ACHN (cell line): ENCODE results near the gene SYNE1.
"Not testable (repeated sequence)": the region's sequence is repeated elsewhere in the genome, so short reads cannot be mapped to it uniquely, and the experiment has no call there.

ENCODE experiments used
- DNase-seq: peaks from one replicate; pipeline ENCODE4 v3.0.0-alpha.2; 2015
- in situ Hi-C: cut with HindIII; loops from 2 replicates; pipeline ENCODE4 v1.10.0; 2017; ENCODE audit warnings: low sequenced_read_pairs, low pct_ligation_motif_present, low pct_unique_long_range_greater_than_20kb

SYNE1 gene

DNA sequence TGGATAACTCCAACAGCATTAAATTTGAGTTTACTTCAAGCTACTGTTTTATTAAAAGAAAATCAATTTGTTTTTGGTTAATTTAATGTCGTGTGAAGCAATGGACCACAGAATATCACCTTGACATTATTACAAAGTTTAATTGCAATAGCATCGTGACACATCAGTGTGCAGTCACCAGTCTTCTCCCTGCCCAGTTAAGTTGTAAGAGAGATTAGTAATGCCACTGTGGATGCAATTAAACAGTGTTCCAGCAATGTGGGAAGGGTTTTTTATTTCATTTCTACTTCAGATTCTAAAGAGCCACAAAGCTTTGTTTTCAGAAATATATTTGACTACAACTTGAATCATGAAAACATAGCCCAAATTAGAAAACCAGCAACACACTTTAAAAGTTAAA is 128.7 kb downstream of the SYNE1 start:
- in situ Hi-C loops = no loop called here
- no peak for DNase-seq

DNA sequence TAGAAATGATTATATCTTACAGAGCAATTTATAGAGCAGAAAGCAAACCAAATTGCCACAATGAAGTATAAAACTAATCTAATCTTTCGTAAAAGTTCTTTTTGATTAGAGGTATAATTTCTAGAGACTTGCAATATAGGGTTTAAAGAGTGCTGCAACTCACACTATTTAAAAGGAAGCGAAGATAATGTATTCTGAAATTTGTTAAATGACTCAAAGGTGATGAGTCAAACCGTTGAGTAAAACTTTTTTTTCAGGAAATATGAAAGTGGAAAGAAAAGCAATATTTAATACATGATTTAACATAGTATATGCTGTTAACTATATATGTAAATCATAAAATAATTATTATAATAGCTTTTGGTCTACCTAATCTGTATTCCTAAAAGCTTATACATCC is 133.6 kb downstream of the SYNE1 start:
- in situ Hi-C loops = no loop called here
- no peak for DNase-seq

DNA sequence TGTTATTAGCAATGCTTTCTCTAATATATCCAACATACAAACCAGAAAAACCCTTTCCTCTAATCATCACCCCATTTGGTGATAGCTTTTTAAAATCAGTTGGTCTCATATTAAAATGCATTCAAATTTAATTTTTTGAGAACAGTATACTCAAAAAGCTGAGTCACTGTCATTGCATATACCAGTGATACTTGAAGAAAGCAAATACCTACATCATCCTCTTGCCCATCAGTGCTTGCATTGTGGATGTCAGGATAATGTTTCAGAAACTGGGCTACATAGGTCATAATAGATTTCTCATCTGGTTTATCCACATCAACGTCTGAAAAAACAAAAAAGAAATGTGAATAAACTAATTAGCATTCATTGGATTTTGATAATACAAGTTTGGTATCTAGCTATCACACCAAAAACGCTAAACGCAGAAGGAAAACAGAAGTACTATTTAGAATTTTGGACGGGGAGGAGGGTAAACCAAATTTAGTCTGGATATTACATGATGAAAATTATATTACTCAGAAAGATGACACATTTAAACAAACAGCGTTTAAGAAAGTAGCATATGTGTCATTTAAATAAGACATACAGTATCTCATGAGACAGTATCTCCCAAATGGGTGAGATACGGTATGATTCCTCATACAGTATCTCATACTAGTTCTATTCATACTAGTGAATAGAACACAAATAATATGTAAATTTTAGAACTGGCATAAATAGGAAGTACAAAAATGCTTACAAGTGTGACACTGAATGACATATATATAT is 134.6 kb downstream of the SYNE1 start:
- no peak for DNase-seq
- in situ Hi-C loops = no loop called here

DNA sequence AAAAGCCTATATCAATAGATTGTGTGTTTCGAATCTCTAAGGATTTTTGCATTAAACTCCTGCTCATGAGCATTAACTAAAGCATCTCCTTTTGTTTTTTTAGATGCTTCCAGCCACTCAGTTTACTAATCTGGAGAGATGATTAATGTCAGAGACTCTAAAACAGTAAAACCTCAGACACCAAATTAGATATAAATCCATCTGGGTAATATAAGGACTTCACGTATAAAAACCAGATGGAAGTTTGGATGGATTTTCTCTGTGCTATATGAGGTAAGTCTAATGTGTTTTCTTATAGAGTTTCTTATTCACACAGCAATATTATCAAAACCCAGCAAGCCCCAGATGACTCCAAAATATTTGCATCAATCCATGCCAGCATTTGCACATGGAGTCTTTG is 137.2 kb downstream of the SYNE1 start:
- no peak for DNase-seq

DNA sequence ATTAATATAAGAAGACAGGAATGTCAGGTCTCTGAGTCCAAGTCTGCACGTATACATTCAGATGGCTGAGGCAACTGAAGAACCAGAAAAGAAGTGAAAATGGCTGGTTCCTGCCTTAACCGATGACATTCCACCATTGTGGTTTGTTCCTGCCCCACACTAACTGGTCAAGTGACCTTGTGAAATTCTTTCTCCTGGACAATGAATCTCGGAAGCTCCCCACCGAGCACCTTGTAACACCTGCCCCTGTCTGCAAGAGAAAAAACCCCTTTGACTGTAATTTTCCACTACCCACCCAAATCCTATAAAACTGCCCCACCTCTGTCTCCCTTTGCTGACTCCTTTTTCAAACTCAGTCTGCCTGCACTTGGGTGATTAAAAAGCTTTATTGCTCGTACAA is 140.4 kb downstream of the SYNE1 start:
- no peak for DNase-seq
- in situ Hi-C loops = no loop called here

More for the DNA sequence above, 137.2 kb downstream of the SYNE1 start:
- in situ Hi-C loops = no loop called here

DNA sequence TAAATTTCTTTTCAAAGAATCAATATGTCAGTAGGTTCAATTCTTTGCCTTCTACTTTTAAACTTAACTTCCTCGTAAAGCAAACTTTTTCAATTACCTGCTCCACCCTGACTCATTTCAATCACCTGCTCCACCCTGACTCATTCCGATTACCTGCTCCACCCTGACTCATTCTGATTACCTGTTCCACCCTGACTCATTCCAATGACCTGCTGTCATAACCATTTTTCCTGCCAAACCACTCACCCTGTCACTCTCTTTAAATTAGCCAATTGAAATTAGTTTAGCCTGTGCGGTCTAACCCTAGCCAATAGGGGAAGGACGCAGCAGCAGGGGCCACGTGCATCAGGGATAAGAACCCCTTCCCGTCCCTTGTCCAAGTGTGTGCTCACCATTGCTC is 141.7 kb downstream of the SYNE1 start:
- in situ Hi-C loops, DNase-seq: not testable (repeated sequence)

DNA sequence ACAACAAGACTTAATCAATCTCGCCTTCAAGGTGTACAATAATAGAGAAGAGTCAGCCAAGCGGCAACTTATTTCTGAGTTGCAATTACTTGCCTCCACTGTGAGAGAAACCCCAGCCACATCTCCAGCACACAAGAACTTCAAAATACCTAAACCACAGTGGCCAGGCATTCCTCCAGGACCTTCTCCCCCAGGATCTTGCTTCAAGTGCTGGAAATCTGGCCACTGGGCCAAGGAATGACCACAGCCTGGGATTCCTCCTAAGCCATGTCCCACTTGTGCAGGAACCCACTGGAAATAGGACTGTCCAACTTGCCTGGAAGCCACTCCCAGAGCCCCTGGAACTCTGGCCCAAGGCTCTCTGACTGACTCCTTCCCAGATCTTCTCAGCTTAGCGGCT is 144.9 kb downstream of the SYNE1 start:
- DNase-seq, in situ Hi-C loops: not testable (repeated sequence)

DNA sequence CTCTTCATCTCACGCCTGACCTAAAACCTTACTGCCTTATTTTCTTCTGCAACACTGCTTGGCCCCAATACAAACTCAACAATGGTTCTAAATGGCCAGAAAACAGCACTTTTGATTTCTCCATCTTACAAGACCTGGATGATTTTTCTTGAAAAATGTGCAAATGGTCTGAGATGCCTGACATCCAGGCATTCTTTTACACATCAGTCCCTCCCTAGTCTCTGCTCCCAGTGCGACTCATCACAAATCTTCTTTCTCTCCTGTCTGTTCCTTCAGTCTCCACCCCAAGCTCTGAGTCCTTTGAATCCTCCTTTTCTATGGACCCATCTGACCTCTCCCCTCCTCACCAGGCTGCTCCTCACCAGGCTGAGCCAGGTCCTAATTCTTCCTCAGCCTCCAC is 145.7 kb downstream of the SYNE1 start:
- in situ Hi-C loops, DNase-seq: not testable (repeated sequence)

DNA sequence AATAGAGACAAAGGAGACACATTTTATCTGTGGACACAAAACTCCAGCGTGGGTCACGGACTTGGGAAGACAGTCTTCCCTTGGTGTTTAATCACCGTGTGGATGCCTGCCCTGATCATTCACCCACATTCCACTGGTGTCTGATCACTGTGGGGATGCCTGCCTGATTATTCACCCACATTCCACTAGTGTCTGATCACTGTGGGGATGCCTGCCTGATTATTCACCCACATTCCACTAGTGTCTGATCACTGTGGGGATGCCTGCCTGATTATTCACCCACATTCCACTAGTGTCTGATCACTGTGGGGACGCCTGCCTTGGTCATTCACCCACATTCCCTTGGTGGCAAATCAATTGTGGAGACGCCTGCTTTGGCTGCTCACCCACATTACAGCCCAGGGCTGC is 146.2 kb downstream of the SYNE1 start:
- peak; percentile 46 for DNase-seq

DNA sequence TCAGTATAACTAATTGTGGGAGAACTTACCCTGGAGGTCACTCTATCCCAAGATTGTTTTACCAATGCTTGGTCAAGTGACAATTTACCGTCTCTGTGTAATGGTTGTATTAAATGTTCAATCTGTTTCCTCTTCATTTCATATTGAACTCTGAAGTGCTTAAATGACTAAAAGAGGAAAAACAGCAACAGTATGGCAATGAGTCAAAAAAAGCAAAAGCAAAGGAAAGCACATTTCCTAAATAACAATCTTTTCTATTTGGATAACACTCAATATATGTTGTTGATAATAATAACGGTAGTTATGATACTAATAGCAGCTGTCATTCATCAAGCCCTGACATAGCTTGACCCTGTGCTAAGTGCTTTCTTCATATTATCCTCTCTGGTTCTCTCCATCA is 152.4 kb downstream of the SYNE1 start:
- in situ Hi-C loops = no loop called here
- DNase-seq = no peak

More for the DNA sequence above, 146.2 kb downstream of the SYNE1 start:
- in situ Hi-C loops = not testable (repeated sequence)

DNA sequence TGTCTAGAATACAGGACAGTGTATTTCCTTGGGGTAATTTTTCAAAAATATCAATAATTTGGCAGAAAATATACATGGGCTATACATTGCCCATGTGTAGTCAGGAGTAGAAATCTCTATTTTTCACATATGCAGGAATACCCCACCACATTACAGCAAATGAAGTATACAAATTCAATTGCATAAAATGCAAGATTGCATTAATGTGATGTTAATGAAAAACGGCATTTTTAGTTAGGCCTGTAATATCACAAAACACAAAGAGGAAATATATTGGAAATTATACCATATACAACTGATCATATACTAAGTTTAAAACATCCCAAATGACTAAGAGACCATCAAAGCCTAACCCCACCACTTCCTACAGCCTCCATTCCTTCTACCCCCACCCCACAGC is 154.9 kb downstream of the SYNE1 start:
- no peak for DNase-seq
- in situ Hi-C loops = no loop called here

DNA sequence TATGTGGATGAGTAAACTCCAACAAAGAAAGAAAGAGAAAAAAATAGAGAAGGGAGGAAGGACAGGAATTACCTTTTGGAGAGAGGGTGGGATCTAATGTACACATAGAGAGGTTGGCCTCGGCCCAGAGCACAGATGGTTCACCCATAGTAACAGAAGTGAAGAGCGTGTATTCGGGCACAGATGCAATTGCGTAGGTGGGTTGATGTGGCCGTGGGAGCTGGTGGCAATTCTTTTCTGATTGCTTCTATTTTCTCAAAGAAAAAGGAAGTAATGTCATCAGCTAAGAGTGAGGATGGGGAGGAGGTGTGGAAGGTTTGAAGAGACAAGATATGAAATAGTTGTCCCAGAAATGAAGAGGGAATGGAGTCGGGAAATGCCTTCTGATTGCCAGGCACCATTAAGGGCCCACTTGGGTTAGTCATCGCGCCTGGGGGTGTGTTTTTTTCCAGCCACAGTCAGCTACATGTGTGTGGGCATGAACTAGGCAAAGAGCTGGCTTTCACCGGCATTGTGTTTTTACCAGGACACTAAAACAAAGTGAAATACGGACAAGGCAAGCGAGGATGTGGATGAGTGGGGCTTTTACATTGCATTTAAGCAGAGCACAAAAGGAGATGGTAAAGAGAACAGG is 158.7 kb downstream of the SYNE1 start:
- no peak for DNase-seq
- in situ Hi-C loops = no loop called here

DNA sequence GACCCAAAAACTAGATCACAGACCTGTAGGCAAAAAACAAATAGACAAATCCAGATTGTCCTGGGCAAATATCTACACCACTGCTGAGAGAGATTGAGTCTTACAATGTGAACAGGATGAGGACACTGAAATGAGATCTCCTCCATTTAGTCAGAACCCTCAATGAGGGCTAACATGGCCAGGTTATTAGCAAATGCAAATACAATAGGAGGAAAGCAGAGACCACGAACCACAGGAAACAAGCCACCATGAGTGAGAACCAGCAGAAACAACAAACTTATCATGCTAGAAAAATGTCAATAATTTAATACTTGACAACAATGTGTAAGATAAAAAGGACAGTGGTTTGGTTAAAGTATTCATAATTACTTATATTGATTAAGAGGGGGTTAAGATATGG is 162.8 kb downstream of the SYNE1 start:
- in situ Hi-C loops = no loop called here
- no peak for DNase-seq

DNA sequence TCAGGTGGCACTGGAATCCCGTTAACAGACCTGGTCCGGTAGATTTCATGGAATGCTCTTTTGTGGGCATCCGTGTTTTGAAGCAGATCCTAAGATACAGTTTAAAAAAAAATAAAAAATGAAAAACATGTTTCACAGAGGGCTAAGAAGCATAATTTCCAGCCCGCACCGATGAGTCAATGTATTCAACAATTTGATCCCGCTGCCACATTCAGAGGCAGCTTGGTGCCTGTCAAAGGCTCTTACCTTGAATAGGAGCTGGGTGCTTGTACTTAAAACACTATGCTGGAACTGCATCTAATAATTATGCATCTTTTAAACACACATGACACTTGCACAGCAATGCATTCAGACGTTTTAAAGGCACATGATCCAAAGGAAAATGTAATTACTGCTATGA is 164.8 kb downstream of the SYNE1 start:
- DNase-seq = peak; percentile 30
- in situ Hi-C loops = no loop called here

DNA sequence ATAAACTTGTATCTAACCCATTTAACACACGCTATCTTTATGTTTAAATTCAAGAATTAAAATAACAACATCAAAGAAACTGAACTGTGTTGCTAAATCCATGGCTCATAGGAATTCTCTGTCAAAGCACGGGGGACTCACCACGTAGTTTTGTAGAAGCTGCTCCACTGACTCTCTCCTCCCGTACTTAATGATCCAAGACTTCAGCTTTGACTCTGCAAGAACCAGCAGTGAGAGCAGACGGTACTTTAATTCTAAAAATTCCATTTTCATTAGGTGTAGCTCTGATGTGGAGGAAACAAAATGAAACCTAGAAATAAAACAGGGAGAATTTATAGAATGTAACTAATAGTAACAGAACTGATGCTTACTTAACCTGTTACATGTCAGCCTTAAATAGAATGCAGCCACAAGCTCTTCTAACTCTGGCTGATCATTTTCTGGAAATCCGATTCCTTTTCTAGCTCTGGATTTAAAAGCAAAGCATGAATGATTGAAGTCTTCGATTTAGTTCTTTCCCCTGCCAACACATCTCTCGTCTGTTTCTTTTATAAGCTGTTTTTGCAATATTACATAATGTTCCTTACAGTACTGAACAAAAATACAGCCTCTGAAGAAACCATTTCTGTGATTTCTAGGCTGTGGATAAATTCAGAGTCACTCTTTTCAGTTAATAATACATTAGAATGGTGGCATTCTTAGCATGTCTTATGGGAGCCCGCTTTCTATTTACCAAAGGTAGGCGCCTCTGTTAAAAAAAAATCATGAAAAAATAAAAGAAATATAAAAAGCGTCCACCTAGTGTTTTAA is 165.5 kb downstream of the SYNE1 start:
- in situ Hi-C loops = no loop called here

DNA sequence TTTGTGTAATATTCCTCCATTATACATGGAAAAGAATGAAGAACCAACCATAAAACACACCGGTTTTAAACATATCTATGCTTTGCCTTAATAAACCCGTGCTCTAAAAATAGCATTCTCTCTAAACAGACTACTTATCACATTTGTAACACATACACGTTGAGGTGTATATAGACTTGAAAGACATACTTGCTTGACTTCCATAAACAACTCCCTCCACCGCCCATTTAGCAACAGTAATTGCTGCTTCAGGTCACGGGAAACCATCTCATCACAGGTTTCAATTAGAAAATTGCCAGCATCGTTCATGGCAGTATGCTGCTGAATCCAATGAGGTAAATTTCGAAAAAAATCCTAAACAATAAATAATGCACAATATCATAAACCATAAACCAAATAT is 174.0 kb downstream of the SYNE1 start:
- peak; percentile 37 for DNase-seq
- in situ Hi-C loops = no loop called here

More for the DNA sequence above, 165.5 kb downstream of the SYNE1 start:
- peak; percentile 80 for DNase-seq

DNA sequence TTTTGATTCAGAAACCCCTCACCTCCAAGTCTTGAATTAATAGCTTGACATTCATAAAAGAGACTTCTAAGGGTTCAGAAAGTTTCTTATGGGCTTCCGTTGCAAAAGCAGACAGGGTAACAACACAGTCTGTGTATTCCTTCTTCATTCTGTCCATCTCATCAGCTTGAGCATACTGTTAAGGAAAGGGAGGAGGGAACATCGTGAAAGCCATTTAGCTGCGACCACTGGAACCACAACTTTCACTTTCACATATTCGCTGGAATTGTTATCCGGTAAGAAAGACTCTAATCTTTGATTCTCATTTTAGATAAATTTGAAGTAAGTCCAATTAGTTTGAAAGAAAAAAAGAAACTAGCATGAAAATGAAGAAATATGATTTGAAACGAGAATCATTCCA is 174.4 kb downstream of the SYNE1 start:
- in situ Hi-C loops = no loop called here
- peak; percentile 65 for DNase-seq

DNA sequence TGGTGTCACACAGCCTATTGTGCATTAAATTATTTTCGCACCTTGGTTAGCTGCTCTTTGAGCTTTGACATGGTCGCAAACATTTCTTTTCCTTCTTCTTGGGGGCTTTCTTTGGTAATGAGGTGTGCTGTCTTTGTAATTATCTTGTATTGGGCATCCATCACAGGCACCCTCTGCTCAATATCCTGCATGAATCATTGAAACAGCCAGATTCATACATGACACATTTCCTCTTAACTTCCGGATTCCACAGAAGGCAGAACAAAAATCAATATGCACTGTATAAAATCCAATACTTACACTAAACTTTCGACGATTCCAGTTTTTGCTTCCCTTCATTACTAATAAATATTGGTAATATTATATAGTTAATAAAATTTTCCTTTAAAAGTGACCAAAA is 175.6 kb downstream of the SYNE1 start:
- in situ Hi-C loops = no loop called here
- DNase-seq = peak; percentile 21
